Activated naive CD4-positive, alpha-beta T cell treated with Interleukin-2 at 50 U/mL for 16 hours (primary cell): ENCODE results near the gene DUSP10.

Experiments
- DNase-seq: peaks from one replicate; pipeline ENCODE4 v3.0.0-alpha.2; 2020

The DUSP10 gene

GRCh38 chr1:221711656-221712055 lies 30.2 kb downstream of the DUSP10 start:
- DNase-seq, result no peak

GRCh38 chr1:221711063-221711577 lies 30.8 kb downstream of the DUSP10 start:
- DNase-seq, result no peak

GRCh38 chr1:221709854-221710253 lies 32.0 kb downstream of the DUSP10 start:
- DNase-seq, result no peak

- DNase-seq, result peak; percentile 44
Measured at GRCh38 chr1:221708987-221709386, 32.9 kb downstream of the DUSP10 start.

GRCh38 chr1:221708076-221708571 lies 33.8 kb downstream of the DUSP10 start:
- peak; percentile 56 for DNase-seq

GRCh38 chr1:221706876-221707582 lies 34.9 kb downstream of the DUSP10 start:
- DNase-seq, result peak; percentile 28

- no peak for DNase-seq
Measured at GRCh38 chr1:221706191-221706590, 35.7 kb downstream of the DUSP10 start.

GRCh38 chr1:221704306-221704705 lies 37.6 kb downstream of the DUSP10 start:
- DNase-seq, result no peak

- no peak for DNase-seq
Measured at GRCh38 chr1:221701570-221702186, 40.2 kb downstream of the DUSP10 start.

GRCh38 chr1:221700948-221701347 lies 40.9 kb downstream of the DUSP10 start:
- no peak for DNase-seq

GRCh38 chr1:221700536-221700935 lies 41.4 kb downstream of the DUSP10 start:
- no peak for DNase-seq

- no peak for DNase-seq
Measured at GRCh38 chr1:221699978-221700519, 41.8 kb downstream of the DUSP10 start.

GRCh38 chr1:221699577-221699976 lies 42.3 kb downstream of the DUSP10 start:
- no peak for DNase-seq

GRCh38 chr1:221698579-221699349 lies 43.1 kb downstream of the DUSP10 start:
- DNase-seq, result no peak

- DNase-seq, result no peak
Measured at GRCh38 chr1:221697923-221698425, 43.9 kb downstream of the DUSP10 start.

GRCh38 chr1:221696718-221697461 lies 45.0 kb downstream of the DUSP10 start:
- no peak for DNase-seq

GRCh38 chr1:221696027-221696426 lies 45.9 kb downstream of the DUSP10 start:
- DNase-seq, result no peak

GRCh38 chr1:221695301-221695700 lies 46.6 kb downstream of the DUSP10 start:
- no peak for DNase-seq

GRCh38 chr1:221694109-221694508 lies 47.8 kb downstream of the DUSP10 start:
- no peak for DNase-seq

GRCh38 chr1:221693087-221693486 lies 48.8 kb downstream of the DUSP10 start:
- DNase-seq, result no peak

- DNase-seq, result no peak
Measured at GRCh38 chr1:221692643-221693042, 49.2 kb downstream of the DUSP10 start.

- DNase-seq, result no peak
Measured at GRCh38 chr1:221691261-221691660, 50.6 kb downstream of the DUSP10 start.
